Measurements from ENCODE around the gene RNF8. TPM values are rescaled to one million over a fixed set of nuclear protein-coding genes. Genes with fewer than 3 reads are reported as not detected.
A peak's percentile ranks its signal among the peaks of the same experiment; 100 is the strongest.

The RNF8 gene
- total and polyA plus RNA-seq, 9 of the 15 experiments (the other 6 are each of a cell fraction or from before 2014, with no cell fraction given): 10.6 to 47.0 (median 37.5) TPM

- no peak for TF ChIP-seq ZNF407 (IDR thresholded peaks at IDR 0.05; ENCODE audit: low read depth)
- TF ChIP-seq ID3 (CRISPR knock-in tag; IDR thresholded peaks at IDR 0.05): no peak
- no peak for TF ChIP-seq ID3 (tag; IDR thresholded peaks at IDR 0.05)
- TF ChIP-seq C11orf30 (IDR thresholded peaks at IDR 0.05; ENCODE audit: low read depth): no peak
- no peak for TF ChIP-seq SIN3B (IDR thresholded peaks at IDR 0.05; ENCODE audit: low read depth)
- no peak for TF ChIP-seq MIER1 (IDR thresholded peaks at IDR 0.05; ENCODE audit: low read depth)
- no peak for TF ChIP-seq PHF21A (IDR thresholded peaks at IDR 0.05; ENCODE audit: borderline replicate concordance, low read depth)
- TF ChIP-seq ZNF398 (CRISPR knock-in tag; IDR thresholded peaks at IDR 0.05): no peak
- TF ChIP-seq PHF8 (IDR thresholded peaks at IDR 0.05; ENCODE audit: borderline replicate concordance, low read length): peak; percentile 7; the same call in 1 of the 2 replicates
- no peak for TF ChIP-seq TCF7L2 (IDR thresholded peaks at IDR 0.05; ENCODE audit: low read depth, low read length)
- peak in 1 of 2 experiments; percentile 50; a peak in 2 of 4 replicates for TF ChIP-seq RCOR1 (IDR thresholded peaks at IDR 0.05; ENCODE audit: borderline replicate concordance in 1 of 2, low read depth in 2 of 2, low read length in 2 of 2)
- no peak for TF ChIP-seq ZNF12 (CRISPR knock-in tag; IDR thresholded peaks at IDR 0.05)
- no peak for TF ChIP-seq HDAC6 (IDR thresholded peaks at IDR 0.05; ENCODE audit: low read depth, low read length)
- TF ChIP-seq CXXC5 (CRISPR knock-in tag; IDR thresholded peaks at IDR 0.05): peak; percentile 29
- TF ChIP-seq CTBP1 (IDR thresholded peaks at IDR 0.05; ENCODE audit: borderline replicate concordance): peak; percentile 63; the same call in 1 of the 2 replicates
- TF ChIP-seq EGR1 (conservative IDR thresholded peaks at IDR 0.05): peak; percentile 79
- TF ChIP-seq IFI16 (CRISPR knock-in tag; IDR thresholded peaks at IDR 0.05): no peak
These were observed 972 bp downstream of the RNF8 start (continued) for GRCh38 chr6:37354526-37355384.
